NAMALWA (cell line): ENCODE measurements around the gene CAMKK1.

Source experiments
- DNase-seq: peaks from one replicate; pipeline ENCODE4 v3.0.0-alpha.2; 2015; ENCODE audit warnings: low spot score

CAMKK1 gene

DNA sequence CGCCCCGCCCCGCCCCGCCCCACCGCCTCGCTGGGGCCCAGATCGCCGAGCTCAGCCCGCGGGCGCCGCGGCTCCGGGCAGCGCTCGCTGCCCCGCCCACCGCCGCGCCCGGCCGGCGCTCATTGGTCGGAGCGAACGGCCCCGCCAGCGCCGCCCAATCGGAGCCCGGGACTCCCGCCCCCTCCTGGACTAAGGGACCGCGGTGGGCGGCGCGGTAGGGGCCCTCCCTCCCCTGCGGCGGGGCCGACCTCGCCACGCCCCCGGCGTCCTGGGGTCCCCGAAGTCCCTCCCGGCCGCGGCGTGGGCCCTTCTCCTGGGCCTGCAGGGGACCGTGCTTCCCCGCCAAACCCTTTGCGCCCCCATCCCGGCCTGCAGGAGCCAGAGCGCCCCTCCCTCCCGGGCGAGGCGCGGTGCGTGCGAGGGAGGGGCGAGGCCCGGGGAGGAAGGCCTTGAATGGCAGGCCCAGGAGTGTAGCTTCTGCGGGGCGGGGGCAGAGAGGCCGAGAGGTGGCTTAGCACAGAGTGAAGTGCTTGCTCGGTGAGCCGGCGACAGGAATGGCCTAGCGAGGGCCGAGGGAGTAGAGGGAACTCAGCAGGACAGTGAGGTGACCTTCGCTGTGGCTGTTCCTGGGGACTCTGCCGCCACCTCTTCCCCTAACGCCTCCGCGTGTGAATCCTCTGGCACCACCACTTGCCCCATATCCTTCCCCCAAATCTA lies at the start of gene CAMKK1:
Gene CAMKK1 (minus strand): TSS at position 51 of the 717 bp plus-strand sequence. CDS start 7,366 bp downstream, outside the sequence.
- DNase-seq, result peak; percentile 80

- DNase-seq, result no peak
Observed at GRCh38 chr17:3940965-3941698, 48.3 kb upstream of the CAMKK1 start.

GRCh38 chr17:3937359-3937758 lies 44.5 kb upstream of the CAMKK1 start:
- DNase-seq, result no peak

- no peak for DNase-seq
Observed at GRCh38 chr17:3935825-3936355, 43.0 kb upstream of the CAMKK1 start.

GRCh38 chr17:3935140-3935542 lies 42.3 kb upstream of the CAMKK1 start:
- DNase-seq, result peak; percentile 53

DNA sequence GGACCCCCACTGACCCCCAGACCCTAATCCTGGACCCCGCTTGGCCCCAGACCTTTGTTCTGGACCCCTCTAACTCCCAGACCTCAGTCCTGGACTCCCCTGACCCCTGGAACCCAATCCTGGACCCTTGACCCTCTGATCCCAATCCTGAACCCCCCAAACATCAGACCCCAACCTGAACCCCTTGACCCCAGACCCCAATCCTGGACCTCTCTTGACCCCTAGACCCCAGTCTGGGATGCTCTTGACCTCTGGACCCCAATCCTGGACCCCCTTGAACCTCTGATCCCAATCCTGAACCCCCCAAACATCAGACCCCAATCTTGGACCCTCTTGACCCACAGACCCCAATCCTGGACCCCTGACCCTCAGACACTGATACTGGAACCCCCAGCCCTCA lies 36.9 kb upstream of the CAMKK1 start:
- no peak for DNase-seq

DNA sequence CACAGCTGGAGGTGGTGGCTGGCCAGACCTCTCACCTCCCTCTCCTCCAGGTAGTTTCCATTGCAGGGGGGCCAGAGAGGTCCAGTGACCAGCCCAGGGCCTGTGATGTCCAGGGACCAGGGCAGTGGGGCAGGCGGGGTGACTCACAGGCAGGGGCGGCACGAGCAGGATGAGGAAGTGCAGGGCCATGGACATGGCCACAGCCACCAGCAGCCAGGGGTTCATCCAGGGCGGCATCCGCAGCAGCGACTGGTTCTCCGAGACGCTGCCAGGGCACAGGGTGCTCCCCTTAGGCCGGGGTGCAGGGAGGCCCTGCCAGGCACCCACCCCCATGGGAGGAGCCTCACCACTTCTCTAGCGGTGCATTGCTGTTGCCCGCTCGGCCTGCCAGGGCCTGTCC lies 36.3 kb upstream of the CAMKK1 start:
- DNase-seq, result no peak

- DNase-seq, result no peak
Observed at GRCh38 chr17:3928406-3928805, 35.6 kb upstream of the CAMKK1 start.

DNA sequence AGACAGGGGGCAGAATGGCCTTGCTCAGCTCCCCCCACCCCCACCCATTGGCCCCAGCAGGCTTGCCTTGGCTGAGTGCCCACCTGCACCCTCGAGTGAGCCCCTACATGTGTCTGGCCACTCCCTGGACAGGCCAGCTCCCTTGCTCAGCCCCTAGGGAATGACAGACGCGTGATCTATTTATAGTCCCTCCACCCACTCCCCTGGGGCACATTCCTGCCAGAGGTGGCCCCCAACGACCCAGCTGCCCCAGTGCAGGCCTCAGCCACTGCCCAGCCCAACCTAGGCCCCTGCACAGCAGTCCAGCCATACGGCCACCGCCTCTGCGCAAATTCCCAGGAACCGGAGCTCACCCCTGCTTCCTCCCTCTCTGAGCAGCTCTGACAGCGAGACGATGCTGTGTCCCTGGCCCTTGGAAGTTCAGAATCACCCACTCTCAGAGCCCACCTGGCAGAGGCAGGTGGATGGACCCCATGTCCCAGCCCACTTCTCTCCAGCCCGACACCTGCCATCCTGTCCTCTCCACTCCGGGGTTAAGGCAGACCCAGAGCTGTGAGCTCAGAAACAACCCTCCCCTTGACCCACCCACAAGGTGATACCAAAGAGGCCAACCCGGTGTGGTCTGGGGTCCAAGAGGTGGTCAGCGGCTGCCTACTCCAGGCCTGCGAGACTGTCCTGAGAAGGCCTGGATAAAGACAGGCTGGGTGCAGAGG lies 34.9 kb upstream of the CAMKK1 start:
- DNase-seq, result no peak

- DNase-seq, result no peak
Observed at GRCh38 chr17:3926860-3927627, 34.2 kb upstream of the CAMKK1 start.

GRCh38 chr17:3925684-3926485 lies 33.0 kb upstream of the CAMKK1 start:
- no peak for DNase-seq

- no peak for DNase-seq
Observed at GRCh38 chr17:3924512-3925350, 31.9 kb upstream of the CAMKK1 start.

DNA sequence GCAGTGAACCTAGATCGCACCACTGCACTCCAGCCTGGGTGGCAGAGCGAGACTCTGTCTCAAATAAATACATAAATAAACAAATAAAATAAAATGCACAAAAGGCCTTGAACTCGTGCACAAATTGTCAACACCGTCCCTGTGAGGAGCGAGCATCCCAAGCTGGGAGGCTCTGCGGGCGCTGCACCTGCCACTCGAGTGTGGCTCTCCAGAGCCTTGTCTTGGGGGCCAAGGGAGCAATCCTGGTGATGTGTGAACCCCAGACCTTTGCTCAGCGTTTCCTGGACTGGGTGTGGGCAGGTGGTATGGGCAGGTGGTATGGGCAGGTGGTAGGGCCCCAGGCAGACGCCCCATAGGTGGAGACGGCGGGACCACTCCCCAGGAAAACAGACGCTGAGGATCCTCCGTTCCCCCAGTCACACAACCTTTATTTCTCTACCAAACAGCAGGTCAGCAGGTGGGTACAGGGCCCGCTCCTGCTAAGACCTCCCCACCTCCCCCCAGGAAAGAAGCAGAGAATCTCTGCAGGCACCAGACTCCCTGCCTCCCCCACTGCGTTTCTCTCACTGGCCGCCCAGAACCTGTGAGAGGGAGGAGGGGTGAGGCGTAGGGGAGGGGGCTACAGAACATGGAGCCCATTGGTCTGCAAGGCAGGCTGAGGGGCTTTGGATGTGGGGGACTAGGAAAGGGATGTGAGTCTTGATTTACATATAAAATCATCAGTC lies 30.8 kb upstream of the CAMKK1 start:
- no peak for DNase-seq

DNA sequence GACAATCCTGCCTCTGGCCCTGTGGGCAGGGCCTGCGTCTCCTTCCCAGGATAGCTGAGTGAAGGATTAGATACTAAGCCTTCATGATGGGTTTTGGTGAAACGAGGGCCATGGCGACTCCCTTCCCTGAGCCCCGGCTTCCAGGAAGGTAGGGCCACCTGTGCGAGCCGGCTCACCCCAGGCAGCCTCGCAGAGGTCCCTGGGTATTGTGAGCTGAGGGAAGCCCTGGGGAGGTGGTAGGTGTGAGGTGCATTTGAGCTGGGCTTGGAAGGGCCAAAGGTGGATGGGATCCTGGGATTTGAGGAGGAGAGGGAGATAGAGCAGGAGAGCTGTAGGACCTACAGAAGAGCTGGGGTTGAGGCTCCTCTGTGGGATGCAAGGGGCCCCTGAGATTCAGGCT lies 29.9 kb upstream of the CAMKK1 start:
- DNase-seq, result no peak

DNA sequence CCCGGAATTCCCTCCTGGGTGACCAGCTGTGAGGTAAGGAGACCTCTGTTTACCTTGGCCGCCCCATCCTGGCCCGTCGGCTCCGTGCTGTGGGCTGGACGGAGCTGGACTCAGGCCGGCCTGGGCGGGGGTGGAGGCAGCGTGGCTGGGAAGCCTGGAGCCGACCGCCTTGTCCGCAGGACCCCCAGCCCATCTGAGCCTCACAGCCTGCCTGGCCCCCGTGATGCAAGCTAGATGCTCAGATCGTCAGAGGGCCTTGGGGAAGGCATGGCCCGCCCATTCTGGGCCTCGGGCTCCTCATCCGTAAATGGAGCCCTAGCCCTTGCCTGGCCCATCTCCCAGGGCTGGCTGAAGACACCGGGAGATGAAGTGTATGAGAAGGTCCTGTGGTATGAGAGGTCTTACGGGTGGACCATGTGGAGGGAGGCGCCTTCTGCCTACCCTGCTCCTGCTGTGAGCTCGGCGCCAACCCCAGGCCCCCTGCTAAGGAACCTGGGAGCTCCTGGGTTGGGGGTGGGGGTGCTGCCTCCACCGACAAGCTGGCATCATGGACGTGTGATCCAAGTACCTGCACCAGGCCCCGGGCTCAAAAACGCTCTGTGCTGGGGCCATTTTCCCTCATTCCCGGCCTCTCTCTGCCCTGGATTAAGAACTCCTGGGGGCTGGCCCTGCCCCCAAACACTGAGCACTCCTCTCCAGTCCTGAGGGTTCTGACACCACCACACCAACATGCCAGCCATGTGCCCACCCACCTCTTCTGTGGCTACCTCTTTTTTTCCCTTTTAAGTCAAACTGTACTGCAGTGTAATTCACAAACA lies 28.9 kb upstream of the CAMKK1 start:
- DNase-seq, result no peak

- DNase-seq, result peak; percentile 28
Observed at GRCh38 chr17:3921006-3921405, 28.2 kb upstream of the CAMKK1 start.

- no peak for DNase-seq
Observed at GRCh38 chr17:3919123-3919624, 26.3 kb upstream of the CAMKK1 start.

- no peak for DNase-seq
Observed at GRCh38 chr17:3918372-3919122, 25.7 kb upstream of the CAMKK1 start.
